Stimulated activated CD8-positive, alpha-beta memory T cell treated with anti-CD3 and anti-CD28 coated beads, Interleukin-15, amount 100 ng/mL, for 48 hours (primary cell): ENCODE results near the gene LYPD4.

Experiments
- DNase-seq, 2 donors: peaks; one replicate each; pipeline ENCODE4 v3.0.0-alpha.2; 2020; ENCODE audit warnings: low read depth in 2 of 2

The LYPD4 gene

DNA sequence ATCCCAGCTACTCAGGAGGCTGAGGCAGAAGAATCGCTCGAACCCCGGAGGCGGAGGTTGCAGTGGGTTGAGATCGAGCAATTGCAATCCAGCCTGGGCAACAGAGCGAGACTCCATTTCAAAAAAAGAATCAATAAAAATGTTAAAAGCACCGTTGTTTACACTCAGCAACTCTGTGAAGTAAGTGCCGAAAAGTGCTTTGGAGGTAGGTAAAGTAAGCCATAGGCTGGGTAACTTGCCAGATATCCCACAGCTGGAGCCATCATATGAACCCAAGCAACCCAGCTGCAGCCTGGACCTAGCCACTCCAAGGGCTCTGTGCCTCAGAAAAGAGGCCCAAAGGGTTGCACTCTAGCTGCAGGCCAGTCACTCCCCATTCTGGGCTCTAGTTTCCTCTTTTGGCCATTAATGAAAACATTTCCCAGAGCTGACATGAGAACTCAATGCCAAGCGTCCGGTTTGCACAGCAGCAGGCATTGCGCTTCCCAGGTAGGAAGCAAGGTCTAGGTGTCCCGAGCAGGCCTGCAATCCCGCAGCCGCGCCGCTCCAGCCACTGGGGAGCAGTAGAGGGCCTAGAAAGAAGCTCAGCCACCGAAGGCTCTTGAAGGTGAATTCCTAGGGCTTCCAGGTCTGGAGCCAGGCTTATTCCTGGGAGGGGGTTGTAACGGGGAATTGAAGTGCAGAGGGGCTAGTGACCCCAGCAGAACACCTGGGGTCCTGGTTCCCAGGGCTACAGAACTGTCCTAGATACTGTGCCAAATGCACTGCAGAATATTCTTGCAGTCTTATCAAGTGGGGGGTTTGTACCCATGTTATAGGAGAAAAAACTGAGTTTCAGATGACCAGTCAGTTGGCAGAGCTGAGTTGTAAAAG lies 28.5 kb upstream of the LYPD4 start:
- DNase-seq: peak in 1 of 2 donors; percentile 49

DNA sequence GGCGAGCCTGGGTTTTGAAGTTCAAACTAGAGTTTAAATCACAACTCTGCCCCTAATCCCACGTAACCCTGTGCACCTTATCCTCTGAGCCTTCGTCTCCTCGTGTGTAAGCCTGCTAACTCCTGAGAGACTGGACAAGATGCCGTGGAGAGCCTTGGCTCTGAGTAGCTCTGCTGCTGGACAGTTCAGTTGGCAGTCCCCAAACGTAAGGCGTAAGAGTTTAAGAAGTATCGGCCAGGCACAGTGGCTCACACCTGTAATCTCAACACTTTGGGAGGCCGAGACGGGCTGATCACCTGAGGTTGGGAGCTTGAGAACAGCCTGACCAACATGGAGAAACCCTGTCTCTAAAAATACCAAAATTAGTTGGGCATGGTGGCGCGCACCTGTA lies 27.9 kb upstream of the LYPD4 start:
- no peak for DNase-seq

DNA sequence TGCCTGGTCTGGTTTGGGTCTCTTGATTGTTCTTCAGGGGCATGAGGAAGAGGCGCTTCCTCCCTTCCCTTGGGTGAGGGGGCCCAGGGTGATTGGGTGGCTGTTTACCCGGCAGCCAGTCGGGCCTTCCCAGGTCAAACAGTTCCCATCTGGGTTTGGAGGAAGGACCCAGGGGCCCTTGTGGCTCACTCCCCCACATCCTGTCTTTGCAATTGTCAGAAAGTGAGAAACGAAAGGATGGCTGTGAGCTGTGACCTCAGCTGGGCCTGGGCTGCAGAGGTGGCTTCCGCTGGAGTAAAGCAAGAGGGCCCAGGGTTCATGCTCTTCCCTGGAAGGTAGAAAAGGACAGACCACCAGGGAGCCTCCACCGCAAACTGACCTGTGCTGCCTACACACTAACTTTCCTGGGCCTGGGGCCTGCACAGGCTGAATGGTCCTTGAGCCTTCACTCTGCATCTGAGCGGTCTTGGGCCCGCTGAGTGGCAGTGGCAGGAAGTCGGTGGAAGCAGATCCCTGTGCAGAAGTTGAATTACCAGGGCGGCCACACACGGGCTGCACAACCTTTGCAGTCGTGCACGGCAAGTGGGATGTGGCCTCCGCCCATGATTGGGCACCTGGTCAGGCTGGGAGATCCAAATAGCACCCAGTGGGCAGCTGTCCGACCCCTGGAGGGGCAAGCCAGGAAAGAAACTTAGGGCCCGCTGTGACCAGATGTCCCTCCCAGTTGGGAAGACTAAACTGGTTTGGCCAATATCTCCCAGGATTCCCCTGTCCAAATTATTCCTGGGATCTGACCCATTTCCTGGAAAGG lies 27.3 kb upstream of the LYPD4 start:
- DNase-seq: peak; percentile 68 to 69

DNA sequence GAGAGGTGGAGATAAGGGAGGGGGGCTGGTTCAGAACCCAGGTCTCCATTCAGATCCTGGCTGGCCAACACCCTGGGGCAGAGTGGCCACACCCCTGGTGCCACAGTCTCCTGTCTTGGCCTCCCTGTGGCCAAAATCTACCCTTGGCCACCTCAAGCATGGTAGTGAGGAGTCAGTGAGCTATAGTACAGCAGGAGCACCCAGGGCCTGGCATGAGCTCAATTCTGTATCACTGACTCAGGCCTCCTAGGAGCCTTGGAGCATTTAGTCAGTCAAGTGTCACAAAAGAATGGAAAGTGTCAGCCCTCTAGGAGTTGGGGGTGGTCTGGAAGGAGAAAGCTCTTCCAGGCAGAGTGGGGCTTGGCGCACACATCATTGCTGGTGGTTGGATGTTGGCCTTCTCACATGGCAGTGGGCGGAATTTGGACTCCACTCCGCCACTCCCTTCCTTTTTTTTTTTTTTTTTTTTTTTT lies 26.0 kb upstream of the LYPD4 start:
- DNase-seq: no peak

DNA sequence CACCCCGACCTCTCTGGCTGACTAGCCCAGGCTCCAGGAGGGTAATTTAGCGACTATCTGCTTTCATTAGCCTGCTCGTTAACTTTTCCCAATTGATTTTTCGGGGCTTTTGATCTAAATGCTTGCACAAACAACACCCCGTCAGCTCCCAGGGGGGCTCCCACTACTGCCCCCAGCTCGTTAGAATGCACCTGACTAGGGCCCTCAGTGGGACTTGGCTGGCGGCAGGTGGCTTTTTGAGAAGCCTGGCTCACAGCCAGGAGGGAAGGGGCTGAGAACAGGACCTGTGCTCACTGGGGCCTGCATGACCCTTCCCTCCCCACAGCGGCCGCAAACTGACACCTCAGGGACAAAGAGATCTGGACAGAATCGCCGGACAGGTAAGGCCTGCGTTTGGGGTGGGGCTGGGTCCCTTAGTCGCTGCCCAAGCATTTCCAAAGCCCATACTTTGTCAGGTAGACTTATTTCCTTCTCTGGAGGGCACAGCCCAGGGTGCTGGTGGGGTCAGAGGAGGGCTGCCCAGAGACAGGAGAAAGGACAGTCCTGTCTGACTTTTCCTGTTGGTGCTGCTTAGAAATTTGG lies 25.0 kb upstream of the LYPD4 start:
- no peak for DNase-seq

DNA sequence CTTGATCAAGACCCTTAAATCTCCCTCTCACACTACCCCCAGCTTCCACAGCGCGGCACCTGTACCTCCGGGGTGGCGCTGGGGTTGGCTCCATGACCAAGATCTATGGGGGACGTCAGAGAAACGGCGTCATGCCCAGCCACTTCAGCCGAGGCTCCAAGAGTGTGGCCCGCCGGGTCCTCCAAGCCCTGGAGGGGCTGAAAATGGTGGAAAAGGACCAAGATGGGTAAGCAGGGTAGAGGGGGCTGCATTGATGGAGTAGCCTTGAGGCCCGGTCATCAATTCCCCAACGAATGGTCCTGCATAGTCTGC lies 24.5 kb upstream of the LYPD4 start:
- no peak for DNase-seq

DNA sequence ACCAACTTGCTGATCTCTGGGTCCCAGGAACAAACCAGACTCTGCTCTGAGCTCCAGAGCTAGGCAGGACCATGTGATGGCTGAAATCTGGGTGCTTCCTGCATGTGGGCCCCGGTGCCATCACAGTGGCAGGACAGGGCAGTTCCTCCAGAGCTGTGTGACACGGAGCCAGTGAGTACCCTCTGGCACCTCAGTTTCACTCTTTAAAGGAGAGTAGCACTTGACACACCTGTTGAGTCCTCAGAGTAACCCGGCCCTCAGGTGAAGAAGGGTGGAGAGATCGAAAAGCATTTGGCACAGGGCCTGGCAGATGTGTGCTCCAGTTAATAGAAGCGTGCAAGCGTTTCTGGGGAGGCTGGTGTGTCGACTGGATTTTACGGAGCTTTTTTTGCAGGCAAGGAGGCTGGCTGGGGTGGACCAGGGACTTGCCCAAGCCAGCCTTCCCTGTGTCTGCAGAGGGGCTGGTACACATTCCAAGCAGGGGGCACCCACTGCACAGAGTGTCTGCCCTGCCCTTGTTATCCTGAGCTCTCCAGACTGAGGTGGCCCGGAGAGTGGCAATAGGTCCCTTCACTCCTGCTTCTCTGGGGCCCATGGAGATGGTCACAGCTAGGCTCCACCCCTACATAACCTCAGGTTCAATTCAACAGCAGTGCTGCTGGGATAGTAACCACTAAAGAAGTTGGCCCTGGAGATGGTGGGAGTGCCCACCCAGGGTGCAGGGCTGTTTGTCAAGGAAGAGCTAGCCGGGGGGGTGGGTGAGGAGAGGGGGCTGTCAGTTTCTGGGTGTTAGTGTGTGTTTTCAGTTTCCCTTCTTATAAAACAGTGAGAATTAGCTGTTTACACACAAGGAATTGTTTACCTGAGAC lies 23.9 kb upstream of the LYPD4 start:
- no peak for DNase-seq

DNA sequence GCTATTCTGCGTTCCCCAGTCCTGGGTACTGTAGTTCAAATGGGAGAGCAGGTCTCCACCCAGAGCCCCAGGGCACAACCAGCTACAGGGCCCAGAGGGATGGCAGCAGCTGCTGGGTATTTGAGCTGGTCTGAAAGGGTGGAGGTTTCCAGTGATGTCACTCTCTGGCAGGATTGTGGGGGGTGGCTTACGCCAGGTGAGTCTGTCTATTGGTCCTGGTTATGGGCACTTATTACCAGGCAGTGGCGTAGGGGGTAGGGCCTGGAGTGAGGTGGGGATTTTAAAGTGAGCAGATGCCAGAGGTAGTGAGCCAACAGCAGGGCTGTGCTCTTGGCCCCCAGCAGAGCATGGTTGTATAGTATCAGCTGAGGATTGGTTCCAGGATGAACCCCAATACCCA lies 21.8 kb upstream of the LYPD4 start:
- DNase-seq: no peak

DNA sequence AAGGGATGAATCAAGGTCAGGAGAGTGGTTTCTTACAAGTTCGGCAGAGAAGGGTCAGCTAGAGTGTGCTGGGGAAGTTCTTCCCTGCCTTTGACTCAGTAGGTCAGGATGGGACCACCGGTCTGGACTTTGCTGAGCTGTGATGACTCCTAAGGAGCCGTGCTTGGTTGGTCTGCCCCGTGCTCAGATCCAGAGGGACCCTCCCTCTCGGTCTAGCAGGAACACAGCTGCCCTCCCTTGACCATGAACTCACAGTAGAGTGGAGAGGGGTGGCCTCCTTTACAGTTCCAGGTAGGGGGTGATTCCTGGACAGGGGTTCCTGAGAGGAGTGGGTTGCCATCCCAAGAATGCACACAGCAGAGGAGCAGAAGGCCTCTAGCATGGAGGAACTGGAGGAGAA lies 19.9 kb upstream of the LYPD4 start:
- no peak for DNase-seq

DNA sequence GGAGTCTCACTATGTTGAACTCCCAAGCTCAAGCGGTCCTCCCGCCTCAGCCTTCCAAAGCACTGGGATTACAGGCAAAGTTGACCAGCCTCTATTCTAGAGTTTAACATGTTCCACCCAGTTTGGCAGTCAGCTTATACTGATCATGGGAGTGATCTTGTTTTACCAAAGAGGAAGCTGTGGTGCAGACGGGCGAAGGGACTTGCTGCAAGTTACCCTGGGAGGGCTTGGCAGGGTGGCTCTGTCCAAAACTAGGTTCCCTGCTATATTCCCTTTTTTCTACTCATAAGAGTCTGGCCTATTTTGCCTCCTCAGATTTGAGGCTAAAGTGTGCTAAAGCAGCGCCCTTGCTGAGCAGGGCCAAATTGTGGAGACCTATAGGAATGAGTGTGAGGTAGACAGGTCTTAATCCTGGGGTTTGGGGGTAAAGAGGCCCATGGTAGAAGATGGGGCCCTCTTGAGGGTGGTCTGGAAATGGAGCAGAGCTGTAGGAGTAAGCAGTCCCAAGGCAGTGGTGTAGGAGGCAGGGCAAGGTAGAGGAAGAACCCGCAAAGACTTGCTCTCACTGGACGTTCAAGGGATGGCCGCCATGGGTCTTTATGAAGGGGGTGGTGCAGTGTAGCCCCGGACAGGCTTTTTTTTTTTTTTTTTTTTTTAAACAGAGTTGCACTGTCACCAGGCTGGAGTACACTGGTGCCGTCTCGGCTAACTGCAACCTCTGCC lies 18.9 kb upstream of the LYPD4 start:
- no peak for DNase-seq

DNA sequence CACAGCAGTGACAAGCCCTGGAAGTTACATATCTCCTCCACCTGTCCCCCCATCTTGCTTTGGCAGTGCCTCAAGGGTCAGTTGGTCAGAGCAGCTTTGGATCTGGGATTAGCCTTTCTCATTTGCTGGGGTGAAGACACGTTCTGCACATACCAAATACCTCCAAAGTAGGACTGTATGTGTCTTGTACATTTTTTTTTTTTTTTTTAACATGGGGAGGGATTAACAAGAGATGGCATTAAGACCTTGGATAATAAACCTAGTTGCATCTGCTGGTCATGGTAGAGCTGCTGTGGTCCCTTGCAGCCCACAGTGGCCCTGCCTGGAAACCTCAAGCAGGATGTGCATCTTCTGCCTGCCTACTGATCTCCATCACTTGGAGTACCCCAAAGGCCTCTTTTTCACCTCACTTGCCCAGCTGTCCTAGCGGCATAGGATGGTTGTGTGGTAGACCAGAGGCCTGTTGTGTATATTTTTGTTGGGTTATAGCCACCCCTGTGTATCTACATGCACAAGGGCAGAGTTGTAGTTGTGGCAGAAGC lies 18.0 kb upstream of the LYPD4 start:
- no peak for DNase-seq

DNA sequence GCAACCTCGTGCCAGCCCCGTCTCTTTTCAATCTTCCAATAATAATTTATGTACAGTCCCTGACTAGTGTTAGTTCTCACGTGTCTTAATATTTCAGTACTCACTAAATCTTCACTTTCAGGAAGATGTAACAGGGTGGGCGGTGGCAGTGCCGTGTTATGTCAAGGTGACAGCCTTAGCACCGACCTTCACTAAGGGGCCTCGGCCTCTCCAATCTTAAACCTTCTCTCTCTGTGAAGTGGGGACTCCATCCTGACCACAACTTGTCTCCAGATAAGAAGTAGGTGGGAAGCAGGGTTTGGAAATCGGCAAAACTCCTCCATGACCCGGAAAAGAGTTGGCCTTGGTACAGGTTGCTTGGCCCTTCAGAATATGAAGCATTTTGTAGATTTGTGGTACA lies 17.4 kb upstream of the LYPD4 start:
- DNase-seq: no peak

DNA sequence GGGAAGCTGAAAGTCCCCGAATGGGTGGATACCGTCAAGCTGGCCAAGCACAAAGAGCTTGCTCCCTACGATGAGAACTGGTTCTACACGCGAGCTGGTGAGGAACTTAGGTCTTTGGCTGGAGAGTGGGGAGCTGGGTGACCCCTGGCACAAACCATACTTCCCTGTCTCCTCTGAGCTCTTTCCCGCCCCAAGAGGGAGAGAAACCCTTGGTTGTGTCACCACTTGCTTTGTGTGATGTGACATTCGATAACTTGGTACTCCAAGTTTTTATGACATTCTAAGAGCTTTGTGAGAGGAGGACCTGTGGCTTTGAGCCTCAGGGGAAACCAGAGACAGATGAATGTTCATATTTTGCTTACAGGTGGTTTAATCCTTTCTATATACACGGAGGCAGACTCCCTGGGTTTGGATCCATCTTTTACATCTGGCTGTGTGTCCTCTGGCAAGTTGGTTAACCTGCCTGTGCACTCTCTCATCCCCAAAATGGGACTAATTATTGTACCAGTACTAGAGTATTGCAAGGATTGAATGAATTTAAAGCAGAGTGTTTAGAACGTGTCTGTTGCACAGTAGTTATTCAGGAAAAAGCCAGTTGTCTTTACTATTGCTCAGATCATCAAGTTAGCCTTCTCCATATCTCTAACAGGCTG lies 16.8 kb upstream of the LYPD4 start:
- no peak for DNase-seq

DNA sequence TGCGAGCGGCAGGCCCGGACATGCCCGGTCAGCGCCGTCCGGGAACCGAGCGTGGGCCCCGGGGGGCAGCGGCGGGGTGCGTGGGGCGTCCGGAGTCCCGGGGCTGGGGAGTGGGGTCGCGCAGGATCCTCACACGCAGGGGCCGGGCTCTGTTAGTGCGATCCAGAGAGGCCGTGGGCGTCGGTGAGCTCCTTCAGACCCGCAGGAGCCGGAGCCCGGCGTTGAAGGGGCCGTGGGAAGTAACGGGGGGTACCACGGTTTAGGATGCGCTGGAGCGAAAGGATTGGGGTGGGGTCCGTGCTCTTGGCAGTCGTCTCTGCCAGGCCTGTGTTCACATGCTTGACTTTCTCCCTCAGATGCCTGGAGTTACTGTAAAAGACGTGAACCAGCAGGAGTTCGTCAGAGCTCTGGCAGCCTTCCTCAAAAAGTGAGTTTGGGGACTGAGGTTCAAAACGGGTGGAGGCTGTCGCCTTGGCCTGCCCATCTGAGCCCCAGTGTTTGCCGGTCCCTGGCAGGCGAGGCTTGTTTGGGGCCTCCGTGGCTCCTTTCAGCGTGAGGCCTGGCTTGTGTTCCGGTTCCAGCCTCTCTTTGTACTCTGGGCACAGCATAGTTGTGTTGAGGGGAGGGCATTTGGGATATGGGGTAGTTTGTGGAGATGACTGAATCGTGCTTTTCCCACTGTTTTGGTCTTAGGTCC lies 16.1 kb upstream of the LYPD4 start:
- no peak for DNase-seq

DNA sequence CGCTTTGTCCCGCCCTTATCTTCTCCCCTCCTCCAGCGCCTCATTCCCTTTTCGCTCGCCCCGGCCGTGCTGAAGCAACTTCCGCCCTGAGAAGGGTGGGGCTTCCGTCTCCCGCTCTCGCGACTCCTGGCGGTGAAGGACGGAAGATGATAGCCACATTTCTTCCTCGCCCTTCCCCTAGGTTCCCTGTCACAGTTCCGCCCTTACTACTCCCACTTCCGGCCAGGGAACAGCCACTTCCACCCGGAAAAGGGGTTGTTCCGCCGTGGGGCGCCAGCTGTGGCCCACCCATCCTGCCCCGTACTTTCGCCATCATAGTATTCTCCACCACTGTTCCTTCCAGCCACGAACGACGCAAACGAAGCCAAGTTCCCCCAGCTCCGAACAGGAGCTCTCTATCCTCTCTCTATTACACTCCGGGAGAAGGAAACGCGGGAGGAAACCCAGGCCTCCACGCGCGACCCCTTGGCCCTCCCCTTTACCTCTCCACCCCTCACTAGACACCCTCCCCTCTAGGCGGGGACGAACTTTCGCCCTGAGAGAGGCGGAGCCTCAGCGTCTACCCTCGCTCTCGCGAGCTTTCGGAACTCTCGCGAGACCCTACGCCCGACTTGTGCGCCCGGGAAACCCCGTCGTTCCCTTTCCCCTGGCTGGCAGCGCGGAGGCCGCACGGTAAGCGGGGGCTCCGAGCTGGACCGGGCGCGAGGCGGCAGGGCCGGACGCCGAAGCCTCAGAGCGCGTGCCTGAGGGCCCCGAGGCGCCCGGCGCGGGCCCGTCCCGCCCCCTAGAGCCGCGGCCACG lies 15.3 kb upstream of the LYPD4 start, which contains the start of gene RPS19:
Gene RPS19, plus strand, starts transcription at position 638 of the 801 bp plus-strand sequence. CDS start 520 bp downstream, outside the sequence.
- DNase-seq: peak; percentile 95

DNA sequence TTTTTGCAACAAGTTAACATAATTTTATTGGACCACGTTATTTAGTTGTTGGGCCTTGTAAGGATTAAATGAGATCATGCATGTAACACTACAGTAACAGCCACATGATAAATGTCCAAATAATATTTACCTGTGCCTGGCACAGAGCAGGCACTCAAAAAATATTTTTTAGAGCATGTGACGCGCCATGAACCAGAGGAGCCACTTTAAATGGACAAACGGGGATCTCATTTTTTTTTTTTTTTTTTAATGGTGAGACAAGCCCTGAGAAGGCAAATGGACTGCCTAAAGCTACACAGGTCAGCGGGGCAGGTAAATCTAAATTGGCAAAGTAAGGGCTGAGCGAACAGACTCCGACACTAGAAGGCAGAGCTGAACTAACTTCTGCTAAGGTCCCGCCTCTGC lies 14.7 kb upstream of the LYPD4 start:
- no peak for DNase-seq

DNA sequence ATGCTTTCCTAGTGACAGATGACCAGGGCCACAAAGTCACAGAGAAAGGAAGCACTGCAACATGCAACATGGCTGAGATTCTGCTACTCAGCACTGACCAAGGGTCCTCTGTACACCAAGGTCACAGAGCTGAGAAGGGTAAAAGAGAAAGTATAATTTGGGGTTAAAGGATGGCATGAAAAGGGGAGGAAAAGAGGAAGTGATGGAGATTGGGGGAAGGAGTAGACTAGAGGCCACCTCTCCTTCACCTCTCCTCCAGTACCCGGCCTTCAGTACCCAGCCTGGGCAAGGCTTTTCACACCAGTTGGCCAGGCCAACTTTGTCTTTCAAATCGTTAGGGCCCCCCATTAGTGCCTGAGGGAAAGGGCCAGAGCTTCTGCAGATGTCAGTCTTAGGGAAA lies 9.3 kb upstream of the LYPD4 start:
- DNase-seq: no peak

DNA sequence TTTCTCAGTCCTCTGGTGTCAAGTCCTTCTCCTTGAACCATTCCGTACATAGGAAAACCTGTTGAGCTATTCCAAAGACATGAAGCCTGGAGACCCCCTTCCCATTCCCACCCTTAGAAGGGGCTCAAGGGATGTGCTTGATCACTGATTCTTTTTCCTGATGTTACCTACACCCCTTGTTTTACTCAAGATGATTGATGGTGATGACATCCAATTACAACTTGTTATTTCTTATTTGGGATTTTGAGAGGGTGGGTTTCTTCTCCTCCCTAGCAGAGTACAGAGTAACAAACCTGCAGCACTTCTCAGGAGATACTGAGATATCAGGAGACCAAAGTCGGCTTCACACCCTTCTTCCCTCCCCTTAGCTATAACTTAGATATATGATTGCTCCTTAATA lies 8.9 kb upstream of the LYPD4 start:
- no peak for DNase-seq

DNA sequence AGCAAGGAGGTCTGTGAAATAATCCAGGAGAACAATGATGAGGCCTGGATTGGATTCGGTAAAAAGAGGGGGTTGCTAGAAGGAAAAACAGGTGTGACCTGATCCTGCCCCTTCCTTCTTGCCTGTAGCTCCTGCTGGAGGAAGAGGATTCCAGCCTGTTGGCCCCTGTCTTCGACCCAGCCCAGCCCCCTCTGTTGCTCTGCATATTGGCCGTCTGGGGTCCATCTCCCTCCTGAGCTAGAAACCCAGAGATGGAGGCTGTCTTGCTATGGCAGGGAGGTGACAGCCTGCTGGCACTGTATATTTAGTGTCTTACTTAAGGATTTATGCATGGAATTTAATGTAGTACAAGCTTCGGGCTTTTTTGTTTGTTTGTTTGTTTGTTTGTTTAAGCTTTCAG lies 7.0 kb upstream of the LYPD4 start:
- DNase-seq: no peak
